Lower lobe of right lung (tissue), 2 donors: ENCODE measurements around the gene GCSAML. TPM values are rescaled to one million over a fixed set of nuclear protein-coding genes. Genes with fewer than 3 reads are reported as not detected.

ENCODE experiments used
- ATAC-seq, 2 donors: fragments of 200-7000 bp; cut with Tn5 transposase; one replicate each; pipeline ENCODE4 v1.9.1; 2020 to 2022; ENCODE audit warnings: mild to moderate bottlenecking in 2 of 2, moderate library complexity in 2 of 2
- DNase-seq: peaks from one replicate; pipeline ENCODE4 v3.0.0-alpha.2; 2020
- H3K27ac ChIP-seq: fragments of 200-600 bp; one replicate; pipeline ENCODE4 v1.8.0; 2022
- H3K27me3 ChIP-seq: fragments of 200-600 bp; one replicate; pipeline ENCODE4 v1.8.0; 2022; ENCODE audit warnings: low read depth
- H3K36me3 ChIP-seq: fragments of 200-600 bp; one replicate; pipeline ENCODE4 v1.8.0; 2022; ENCODE audit warnings: mild to moderate bottlenecking
- H3K4me1 ChIP-seq: fragments of 200-600 bp; one replicate; pipeline ENCODE4 v1.8.0; 2022
- H3K4me3 ChIP-seq: fragments of 200-600 bp; one replicate; pipeline ENCODE4 v1.8.0; 2022; ENCODE audit warnings: mild to moderate bottlenecking
- H3K9me3 ChIP-seq: fragments of 200-600 bp; one replicate; pipeline ENCODE4 v1.8.0; 2022
- intact Hi-C: fragments of 100-400 bp; cut with DNase I; formaldehyde crosslinking; loops from one replicate; pipeline ENCODE4 v1.11.0; 2022
- total RNA-seq: library from RNA; stranded (reverse); fragmentation: NEBNext Ultra II Directional; extraction: Animal tissue kit (Norgen Biotek cat#: 25700); gene quantifications from one replicate; pipeline ENCODE4 v1.2.1, GENCODE V29; 2021
- TF ChIP-seq, protein P1 (sequence below): fragments of 200-600 bp; IDR thresholded peaks from one replicate; pipeline ENCODE4 v1.8.0; 2022; ENCODE audit warnings: antibody characterized with exemption, mild to moderate bottlenecking
- donor health status: DM: no; HTN: yes; CAD: no; lungs with severe emphysema.

Gene GCSAML
- total RNA-seq, 1 donor from 2014 or later, result 2.2 TPM

DNA sequence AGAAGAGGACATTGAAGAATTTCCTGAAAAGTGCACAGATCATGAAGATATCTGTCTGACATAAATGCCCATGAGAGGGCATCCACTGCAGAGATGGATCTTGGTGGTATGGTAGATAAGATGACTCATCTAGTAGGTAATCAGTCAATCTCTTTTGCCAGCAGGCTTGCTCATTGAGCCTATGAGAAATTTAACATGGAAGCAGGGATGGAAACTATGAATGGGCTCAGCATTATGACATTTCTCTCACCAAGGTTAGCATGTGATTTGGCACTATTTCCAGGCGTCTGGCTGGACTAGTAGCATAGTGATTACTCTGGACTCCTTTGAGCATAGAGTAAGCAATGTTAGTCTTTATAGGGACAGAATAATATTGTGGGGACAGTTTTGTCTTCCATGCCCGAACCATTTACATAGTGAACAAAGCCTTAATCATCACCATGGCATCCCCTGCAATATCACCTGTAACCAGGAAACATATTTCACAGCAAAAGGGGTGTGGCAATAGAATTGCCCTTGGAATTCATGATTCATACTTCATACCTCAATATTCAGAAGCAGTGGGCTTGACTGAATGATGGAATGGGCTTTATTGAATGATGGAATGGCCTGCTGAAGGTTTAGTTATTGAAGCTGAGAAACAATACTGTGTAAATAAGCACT, 20.0 kb upstream of the GCSAML start:
- Histone ChIP-seq H3K27ac (no peak overlapping the region), H3K9me3 (no peaks in the 10 kb centered on the region), H3K4me3 (no peak overlapping the region), H3K27me3 (peaks cover 10% of the 10 kb centered on the region), H3K4me1 (no peaks in the 10 kb centered on the region), H3K36me3 (no peaks in the 10 kb centered on the region)
- DNase-seq (no peak), ATAC-seq (no peak)
- intact Hi-C loops, result no loop called here
- TF ChIP-seq, protein P1, sequence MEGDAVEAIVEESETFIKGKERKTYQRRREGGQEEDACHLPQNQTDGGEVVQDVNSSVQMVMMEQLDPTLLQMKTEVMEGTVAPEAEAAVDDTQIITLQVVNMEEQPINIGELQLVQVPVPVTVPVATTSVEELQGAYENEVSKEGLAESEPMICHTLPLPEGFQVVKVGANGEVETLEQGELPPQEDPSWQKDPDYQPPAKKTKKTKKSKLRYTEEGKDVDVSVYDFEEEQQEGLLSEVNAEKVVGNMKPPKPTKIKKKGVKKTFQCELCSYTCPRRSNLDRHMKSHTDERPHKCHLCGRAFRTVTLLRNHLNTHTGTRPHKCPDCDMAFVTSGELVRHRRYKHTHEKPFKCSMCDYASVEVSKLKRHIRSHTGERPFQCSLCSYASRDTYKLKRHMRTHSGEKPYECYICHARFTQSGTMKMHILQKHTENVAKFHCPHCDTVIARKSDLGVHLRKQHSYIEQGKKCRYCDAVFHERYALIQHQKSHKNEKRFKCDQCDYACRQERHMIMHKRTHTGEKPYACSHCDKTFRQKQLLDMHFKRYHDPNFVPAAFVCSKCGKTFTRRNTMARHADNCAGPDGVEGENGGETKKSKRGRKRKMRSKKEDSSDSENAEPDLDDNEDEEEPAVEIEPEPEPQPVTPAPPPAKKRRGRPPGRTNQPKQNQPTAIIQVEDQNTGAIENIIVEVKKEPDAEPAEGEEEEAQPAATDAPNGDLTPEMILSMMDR, result no peak

DNA sequence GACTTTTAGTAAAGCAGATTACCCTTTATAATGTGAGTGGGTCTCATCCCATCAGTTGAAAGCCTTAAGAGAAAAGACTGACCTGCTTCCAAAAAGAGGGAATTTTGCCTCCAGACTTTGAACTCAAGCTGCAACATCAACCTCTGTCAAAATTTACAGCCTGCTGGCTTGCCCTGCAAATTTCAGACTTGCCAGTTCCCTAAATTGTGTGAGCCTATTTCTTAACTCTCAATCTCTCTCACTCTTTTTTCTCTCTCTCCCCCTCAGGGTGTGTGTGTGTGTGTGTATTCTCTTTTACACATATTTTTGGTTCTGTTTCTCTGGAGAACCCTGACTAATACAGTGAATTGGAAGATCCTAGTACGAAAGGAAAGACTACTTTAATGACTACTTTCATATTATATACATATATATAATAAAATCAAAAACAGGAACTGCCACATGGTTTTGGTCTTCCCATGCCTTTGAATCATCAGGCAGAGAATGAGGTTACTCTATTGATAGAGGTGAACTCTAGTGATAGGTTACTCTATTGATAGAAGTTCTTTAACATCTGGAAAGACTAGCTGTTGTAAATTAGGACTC, 19.1 kb upstream of the GCSAML start:
- Histone ChIP-seq H3K4me3 (no peak overlapping the region), H3K36me3 (no peaks in the 10 kb centered on the region), H3K27ac (no peak overlapping the region), H3K27me3 (peaks cover 10% of the 10 kb centered on the region), H3K4me1 (no peaks in the 10 kb centered on the region), H3K9me3 (no peaks in the 10 kb centered on the region)
- ATAC-seq (no peak), DNase-seq (no peak)
- TF ChIP-seq, protein P1, result no peak
- intact Hi-C loops, result no loop called here

DNA sequence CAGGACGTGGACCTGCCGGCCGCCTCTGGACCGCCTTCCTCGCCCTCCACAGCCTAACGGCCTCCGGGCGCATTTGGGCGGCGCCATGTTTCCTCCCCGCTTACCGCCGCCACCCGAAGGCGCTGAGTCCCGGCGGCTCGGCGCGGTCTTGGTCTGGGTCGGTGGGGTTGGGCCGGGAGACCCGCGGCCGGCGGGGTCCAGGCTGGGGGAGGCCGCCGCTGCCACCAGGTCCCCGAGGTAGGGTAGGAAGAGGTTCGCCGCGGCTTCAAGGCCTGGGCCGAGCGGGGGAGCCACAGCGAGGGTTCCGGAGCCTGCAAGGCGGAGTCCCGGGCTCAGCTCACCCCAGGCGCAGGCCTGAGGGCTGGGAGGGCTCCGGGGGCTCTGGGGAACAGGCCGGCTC, 18.1 kb upstream of the GCSAML start:
- H3K4me3 ChIP-seq, result peak overlapping the region; percentile 19
- H3K4me1 ChIP-seq, result no peaks in the 10 kb centered on the region
- ATAC-seq (peak in 1 of 2 donors; percentile 23), DNase-seq (peak; percentile 42)
- intact Hi-C loops, result no loop called here
- peaks cover 10% of the 10 kb centered on the region for H3K27me3 ChIP-seq
- H3K9me3 ChIP-seq, result no peaks in the 10 kb centered on the region
- TF ChIP-seq, protein P1, result no peak
- no peaks in the 10 kb centered on the region for H3K36me3 ChIP-seq
- no peak overlapping the region for H3K27ac ChIP-seq

DNA sequence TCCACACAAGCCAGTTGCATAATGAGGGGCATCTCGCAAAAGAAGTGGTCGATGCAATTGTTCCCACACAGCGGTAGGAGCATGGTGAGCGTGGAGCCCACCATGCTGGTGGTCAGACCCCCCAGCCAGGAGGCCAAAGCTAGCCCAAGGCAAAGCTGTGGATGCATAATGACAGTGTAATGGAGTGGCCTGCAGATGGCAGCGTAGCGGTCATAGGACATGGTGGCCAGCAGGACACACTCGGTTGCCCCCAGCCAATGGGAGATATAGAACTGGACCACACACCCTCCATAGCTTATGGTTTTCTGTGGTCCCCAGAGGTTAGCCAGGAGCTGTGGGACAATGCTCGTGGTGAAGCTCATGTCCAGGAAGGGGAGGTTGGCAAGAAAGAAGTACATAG, 17.0 kb upstream of the GCSAML start:
- ATAC-seq (no peak), DNase-seq (no peak)
- Histone ChIP-seq H3K27me3 (peaks cover 10% of the 10 kb centered on the region), H3K9me3 (no peaks in the 10 kb centered on the region), H3K4me3 (no peak overlapping the region), H3K4me1 (no peaks in the 10 kb centered on the region), H3K27ac (no peak overlapping the region), H3K36me3 (no peaks in the 10 kb centered on the region)
- intact Hi-C loops, result no loop called here
- TF ChIP-seq, protein P1, result no peak

DNA sequence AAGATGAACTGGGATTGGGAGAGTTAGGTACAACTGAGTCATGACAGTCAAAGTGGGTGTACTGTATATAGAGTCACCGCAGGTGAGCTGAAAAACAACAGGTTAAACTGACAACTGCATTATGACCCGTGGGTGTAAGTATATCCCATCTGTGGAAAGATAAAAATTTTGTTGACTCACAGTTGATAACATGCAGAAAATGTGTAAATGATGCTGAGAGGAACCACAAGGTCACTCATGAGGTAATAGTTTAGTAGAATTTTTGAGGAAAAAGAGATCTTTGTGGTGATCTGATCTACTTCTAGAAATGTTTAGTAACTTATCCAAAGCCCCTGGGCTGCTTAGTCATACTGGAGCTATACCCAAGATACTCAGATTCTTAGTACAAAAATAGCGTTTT, 13.5 kb upstream of the GCSAML start:
- Histone ChIP-seq H3K36me3 (no peaks in the 10 kb centered on the region), H3K4me3 (no peak overlapping the region), H3K4me1 (no peaks in the 10 kb centered on the region), H3K27ac (no peak overlapping the region), H3K27me3 (peaks cover 5% of the 10 kb centered on the region), H3K9me3 (no peaks in the 10 kb centered on the region)
- no peak for DNase-seq
- TF ChIP-seq, protein P1, result no peak
- ATAC-seq, result no peak
- intact Hi-C loops, result no loop called here
